Effector memory CD8-positive, alpha-beta T cell (primary cell): ENCODE results near the gene FAM3C.
A peak's percentile ranks its signal among the peaks of the same experiment; 100 is the strongest.
"Not testable (repeated sequence)": the region's sequence is repeated elsewhere in the genome, so short reads cannot be mapped to it uniquely, and the experiment has no call there.

Source experiments
- ATAC-seq: fragments of 150-1000 bp; cut with Tn5 transposase; replicated peaks from 2 replicates; pipeline ENCODE4 v1.10.0; 2021; ENCODE audit warnings: mild to moderate bottlenecking, moderate library complexity
- DNase-seq, 3 experiments: peaks; one replicate each; pipeline ENCODE4 v3.0.0; 2021
- H3K27ac Mint-ChIP-seq, 2 donors: one replicate each; pipeline ENCODE4 v1.8.0; 2022; ENCODE audit warnings: mild to moderate bottlenecking in 2 of 2, mixed read lengths in 2 of 2, moderate library complexity in 2 of 2
- H3K27me3 Mint-ChIP-seq, 2 donors: one replicate each; pipeline ENCODE4 v1.8.0; 2022; ENCODE audit warnings: mixed read lengths in 2 of 2
- H3K36me3 Mint-ChIP-seq: one replicate; pipeline ENCODE4 v1.8.0; 2022; ENCODE audit warnings: mild to moderate bottlenecking, moderate library complexity, mixed read lengths; ENCODE audit not compliant: insufficient read depth
- H3K4me1 Mint-ChIP-seq, 2 donors: one replicate each; pipeline ENCODE4 v1.8.0; 2022; ENCODE audit warnings: low read depth in 2 of 2, mixed read lengths in 2 of 2
- H3K4me3 Mint-ChIP-seq, 2 donors: one replicate each; pipeline ENCODE4 v1.8.0; 2022; ENCODE audit warnings: mild to moderate bottlenecking in 2 of 2, mixed read lengths in 2 of 2, moderate library complexity in 2 of 2
- H3K9me3 Mint-ChIP-seq, 2 donors: one replicate each; pipeline ENCODE4 v1.8.0; 2022; ENCODE audit warnings: mixed read lengths in 2 of 2

The FAM3C gene

DNA sequence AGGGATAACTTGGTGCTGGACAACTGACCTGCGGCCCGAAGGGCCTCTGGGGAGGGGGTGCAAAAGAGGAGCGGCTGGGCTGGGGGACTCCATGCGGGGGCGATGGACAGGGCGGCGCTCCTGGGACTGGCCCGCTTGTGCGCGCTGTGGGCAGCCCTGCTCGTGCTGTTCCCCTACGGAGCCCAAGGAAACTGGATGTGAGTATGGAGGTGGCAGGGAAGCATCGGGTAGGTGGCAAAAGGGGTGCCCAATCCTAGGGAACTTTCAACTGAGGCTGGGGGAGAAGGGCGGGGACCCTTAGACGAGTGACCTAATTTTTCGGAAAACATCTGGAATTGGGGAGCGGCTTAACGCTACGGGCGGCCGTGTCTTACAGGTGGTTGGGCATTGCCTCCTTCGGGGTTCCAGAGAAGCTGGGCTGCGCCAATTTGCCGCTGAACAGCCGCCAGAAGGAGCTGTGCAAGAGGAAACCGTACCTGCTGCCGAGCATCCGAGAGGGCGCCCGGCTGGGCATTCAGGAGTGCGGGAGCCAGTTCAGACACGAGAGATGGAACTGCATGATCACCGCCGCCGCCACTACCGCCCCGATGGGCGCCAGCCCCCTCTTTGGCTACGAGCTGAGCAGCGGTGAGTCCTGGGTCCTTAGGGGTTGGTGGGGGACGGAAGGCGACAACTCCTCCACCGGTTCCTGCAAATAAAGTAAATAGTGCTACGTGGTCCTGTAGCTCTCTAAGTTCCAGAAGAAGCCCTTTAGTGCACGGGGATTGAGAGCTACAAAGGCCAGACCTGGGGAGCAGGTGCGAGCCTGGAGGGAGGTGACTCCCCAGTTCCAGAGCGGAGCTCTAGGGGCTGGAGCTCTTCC is 66.7 kb downstream of the FAM3C start:
- ATAC-seq (peak; percentile 61), DNase-seq (peak in 1 of 3 experiments; percentile 1)
- Mint-ChIP-seq H3K4me3 (peak overlapping the region; percentile 61 to 73), H3K36me3 (no peaks in the 10 kb centered on the region), H3K4me1 (peaks cover 17 to 19% of the 10 kb centered on the region in 2 donors), H3K27me3 (peaks cover 68 to 73% of the 10 kb centered on the region in 2 donors), H3K27ac (no peak overlapping the region), H3K9me3 (no peaks in the 10 kb centered on the region)

DNA sequence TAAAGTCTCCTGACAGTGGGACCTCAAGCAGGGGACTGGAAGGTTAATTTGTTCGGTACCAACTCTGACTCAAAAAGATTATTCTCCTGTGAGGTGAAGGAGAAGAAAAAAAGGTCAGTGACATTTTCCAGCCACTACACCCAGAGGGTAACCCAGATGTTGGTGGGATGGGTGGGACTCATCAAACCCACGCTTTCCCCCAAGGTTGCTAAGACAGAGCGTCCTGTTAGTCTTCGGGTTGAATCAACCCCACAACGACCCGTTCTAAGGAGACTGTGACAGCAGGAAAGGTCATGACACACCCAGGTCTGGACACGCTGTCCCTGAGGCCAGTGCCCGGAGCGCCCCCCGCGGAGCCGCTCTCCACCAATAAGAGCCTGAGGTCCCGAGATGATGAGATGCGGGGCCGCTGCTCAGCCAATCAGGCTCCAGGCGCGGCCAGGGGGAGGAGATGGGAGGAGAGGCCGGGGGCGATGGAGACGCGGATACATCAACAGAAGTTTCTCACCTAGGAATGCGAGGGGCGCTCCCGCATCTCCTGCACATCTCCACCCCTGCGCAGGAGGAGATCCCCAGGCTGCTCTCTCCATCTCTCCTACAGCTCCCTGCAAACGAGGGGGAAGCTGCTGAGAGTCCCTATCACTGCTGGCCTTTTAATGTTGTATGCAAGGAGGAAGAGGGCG is 67.5 kb downstream of the FAM3C start, which contains the start of gene WNT16:
Gene WNT16, plus strand, starts transcription at position 493 of the 683 bp plus-strand sequence. CDS start 293 bp downstream, outside the sequence.
- no peak for DNase-seq
- Mint-ChIP-seq H3K36me3 (no peaks in the 10 kb centered on the region), H3K4me1 (peaks cover 17 to 19% of the 10 kb centered on the region in 2 donors), H3K4me3 (peak within 1 kb of the TSS; percentile 61 to 73), H3K27ac (no peak within 1 kb of the TSS), H3K9me3 (no peaks in the 10 kb centered on the region), H3K27me3 (peaks cover 64 to 74% of the 10 kb centered on the region in 2 donors)
- peak; percentile 12 for ATAC-seq

DNA sequence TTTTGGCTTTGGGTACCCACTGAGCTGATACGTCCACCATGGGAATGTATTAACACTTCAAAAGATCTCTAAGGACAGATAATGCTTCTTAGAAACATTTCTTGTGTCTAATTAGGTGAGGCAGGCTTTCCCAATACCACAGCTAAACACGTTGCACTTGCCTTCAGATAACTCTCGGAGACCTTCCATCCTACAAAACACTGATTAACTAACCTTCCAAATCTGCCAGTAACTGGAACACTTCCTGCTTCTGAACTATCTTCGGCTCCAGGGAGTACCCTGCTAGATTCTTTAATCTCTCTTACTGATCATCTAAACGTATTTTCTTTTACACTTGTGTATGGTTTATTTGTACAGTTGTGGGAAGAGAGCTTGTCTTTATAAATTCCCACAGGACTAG is 68.4 kb downstream of the FAM3C start:
- Mint-ChIP-seq H3K4me3 (no peak overlapping the region), H3K27me3 (peaks cover 64 to 77% of the 10 kb centered on the region in 2 donors), H3K4me1 (peaks cover 17 to 19% of the 10 kb centered on the region in 2 donors), H3K27ac (no peak overlapping the region), H3K9me3 (no peaks in the 10 kb centered on the region), H3K36me3 (no peaks in the 10 kb centered on the region)
- no peak for DNase-seq
- ATAC-seq = no peak

DNA sequence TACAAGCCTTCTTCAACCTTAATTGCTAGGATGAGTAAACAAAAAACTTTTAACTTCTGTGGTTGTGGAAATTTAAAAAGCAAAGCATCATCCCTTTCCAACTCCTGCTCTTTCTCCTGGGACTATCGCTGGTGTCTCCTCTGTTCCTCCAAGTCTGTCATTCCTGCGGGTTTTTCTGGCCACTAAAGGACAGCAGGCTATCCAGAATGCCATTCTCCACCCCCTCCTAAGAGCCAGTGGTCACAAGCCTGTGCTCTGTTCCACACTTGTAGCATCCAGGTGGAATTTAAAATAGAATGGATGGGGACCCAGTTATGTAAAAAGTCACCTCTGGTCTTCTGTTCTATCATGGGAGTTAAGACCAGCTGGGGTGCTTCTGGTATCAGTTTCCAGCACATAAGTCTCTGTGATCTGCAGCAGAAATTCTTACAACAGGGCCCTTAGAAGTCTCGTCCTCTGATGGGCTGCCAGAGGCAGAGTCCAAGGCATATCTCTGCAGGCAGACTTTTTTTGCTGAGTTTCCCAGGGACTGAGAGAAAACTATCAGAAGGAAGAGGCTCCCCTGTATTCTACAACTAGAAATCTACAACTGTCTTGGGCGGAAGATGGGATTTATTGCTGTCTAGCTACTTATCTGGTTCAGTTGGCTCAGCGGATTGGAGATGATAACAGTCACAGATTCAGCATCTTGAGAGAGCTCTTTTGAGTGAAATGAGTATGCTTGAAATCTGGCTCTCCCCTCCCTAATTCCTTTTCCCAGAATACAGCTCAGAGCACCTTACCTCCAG is 72.4 kb downstream of the FAM3C start:
- ATAC-seq = no peak
- DNase-seq = no peak
- H3K36me3 Mint-ChIP-seq = no peaks in the 10 kb centered on the region
- no peak overlapping the region for H3K4me3 Mint-ChIP-seq
- no peaks in the 10 kb centered on the region for H3K9me3 Mint-ChIP-seq
- H3K27me3 Mint-ChIP-seq = peaks cover 53 to 63% of the 10 kb centered on the region in 2 donors
- H3K4me1 Mint-ChIP-seq = peaks cover 2 to 3% of the 10 kb centered on the region in 2 donors
- no peak overlapping the region for H3K27ac Mint-ChIP-seq

DNA sequence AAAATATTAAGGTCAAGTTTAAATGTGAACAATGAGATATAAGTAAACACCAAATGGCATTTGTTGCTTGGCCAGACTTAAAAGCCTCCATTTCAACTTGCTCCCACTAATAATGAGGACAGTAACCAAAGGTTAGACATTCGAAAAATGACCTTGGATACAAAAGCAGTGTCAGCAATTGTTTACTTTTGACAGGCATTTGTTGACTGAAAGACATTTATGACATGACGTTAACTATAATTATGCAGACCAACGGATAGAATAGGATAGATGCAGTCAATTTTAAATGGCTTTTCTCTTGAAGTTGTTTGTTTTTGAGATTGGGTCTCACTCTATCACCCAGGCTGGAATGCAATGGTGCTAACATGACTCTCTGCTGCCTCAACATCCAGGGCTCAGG is 73.6 kb downstream of the FAM3C start:
- no peaks in the 10 kb centered on the region for H3K9me3 Mint-ChIP-seq
- H3K4me3 Mint-ChIP-seq = no peak overlapping the region
- peaks cover 43 to 56% of the 10 kb centered on the region in 2 donors for H3K27me3 Mint-ChIP-seq
- DNase-seq (no peak), ATAC-seq (no peak)
- no peaks in the 10 kb centered on the region for H3K36me3 Mint-ChIP-seq
- H3K27ac Mint-ChIP-seq = no peak overlapping the region
- H3K4me1 Mint-ChIP-seq = no peaks in the 10 kb centered on the region

DNA sequence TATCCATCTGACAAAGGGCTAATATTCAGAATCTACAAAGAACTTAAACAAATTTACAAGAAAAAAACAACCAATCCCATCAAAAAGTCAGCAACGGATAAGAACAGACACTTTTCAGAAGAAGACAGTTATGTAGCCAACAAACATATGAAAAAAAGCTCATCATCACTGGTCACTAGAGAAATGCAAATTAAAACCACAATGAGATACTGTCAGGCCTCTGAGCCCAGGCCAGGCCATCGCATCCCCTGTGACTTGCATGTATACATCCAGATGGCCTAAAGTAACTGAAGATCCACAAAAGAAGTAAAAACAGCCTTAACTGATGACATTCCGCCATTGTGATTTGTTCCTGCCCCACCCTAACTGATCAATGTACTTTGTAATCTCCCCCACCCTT is 80.9 kb downstream of the FAM3C start:
- ATAC-seq, H3K9me3 Mint-ChIP-seq, H3K36me3 Mint-ChIP-seq, DNase-seq, H3K4me1 Mint-ChIP-seq, H3K27ac Mint-ChIP-seq, H3K4me3 Mint-ChIP-seq: not testable (repeated sequence)
- peaks cover 23 to 49% of the 10 kb centered on the region in 2 donors for H3K27me3 Mint-ChIP-seq

DNA sequence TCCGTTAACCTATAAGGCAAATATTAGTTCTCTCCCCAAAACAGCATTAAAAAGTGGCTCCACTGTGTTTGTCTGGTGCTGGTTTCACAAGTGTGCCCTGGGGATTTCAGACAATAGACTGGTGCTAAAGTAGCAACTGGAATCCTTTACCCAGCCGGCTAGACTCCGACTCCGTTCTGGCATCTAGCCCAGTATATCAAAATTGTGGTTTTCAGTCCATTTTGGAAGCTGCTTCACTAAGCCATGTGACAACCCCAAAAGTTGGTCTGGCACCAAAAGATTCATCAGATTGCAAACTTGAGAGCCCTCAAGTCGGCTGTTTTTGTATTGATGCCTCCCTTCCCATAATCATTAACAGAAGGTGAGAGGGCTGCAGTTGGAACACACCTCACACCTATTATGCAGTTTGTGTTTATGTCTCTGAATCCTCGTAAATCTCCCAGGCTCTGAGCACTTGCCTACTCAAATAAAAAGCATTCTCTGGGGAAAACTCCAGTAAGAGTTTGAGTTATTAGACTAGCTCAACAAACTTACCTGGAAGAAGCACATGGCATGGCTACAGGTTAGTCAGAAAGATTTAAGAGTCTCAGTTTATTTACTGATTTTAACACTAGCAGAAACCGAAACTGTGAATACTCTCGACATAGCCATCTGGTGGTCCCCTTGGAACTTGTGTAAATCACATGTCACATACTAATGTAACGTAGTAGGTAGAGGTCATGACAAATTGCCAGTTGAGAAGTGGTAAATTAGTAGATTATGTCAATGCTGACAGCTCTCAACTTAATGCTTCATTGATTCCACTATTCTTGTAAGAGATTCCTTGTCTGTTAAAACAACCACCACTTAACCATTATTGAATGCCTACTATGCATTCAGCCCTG is 82.1 kb downstream of the FAM3C start:
- H3K27me3 Mint-ChIP-seq = peaks cover 33 to 48% of the 10 kb centered on the region in 2 donors
- no peak overlapping the region for H3K27ac Mint-ChIP-seq
- ATAC-seq = no peak
- no peak for DNase-seq
- H3K36me3 Mint-ChIP-seq = no peaks in the 10 kb centered on the region
- no peaks in the 10 kb centered on the region for H3K9me3 Mint-ChIP-seq
- H3K4me3 Mint-ChIP-seq = no peak overlapping the region
- H3K4me1 Mint-ChIP-seq = peaks cover 0 to 3% of the 10 kb centered on the region in 2 donors

DNA sequence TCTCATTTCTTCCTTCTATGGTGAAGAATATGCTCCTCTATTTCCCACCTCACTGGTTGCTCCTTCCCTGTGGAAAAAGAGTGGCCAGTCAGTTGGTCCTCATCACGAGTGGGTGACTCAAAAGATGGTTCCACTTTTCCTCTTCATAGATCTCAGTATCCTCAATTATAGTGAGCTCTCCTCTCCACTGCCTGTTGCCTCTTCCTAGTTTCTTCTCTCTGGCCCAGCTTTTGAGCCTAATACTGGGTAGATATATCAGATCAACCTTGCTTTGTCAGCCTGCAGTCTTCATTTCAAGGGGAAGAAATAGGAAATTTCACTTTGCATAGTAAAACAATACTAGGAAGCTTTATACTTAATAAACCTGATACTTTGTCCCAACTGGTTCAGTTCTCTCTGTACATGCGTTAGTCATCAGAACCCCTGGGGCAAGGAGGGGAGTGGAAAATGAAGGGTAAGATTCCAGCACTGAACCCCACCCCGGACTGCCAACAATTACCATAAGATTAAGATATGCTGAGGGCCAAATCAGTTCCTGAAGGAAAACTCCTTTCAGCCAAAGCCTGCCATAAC is 82.8 kb downstream of the FAM3C start:
- Mint-ChIP-seq H3K9me3 (no peaks in the 10 kb centered on the region), H3K4me1 (peaks cover 0 to 3% of the 10 kb centered on the region in 2 donors), H3K27me3 (peaks cover 39 to 48% of the 10 kb centered on the region in 2 donors), H3K27ac (no peak overlapping the region), H3K36me3 (no peaks in the 10 kb centered on the region), H3K4me3 (no peak overlapping the region)
- DNase-seq (no peak), ATAC-seq (no peak)

DNA sequence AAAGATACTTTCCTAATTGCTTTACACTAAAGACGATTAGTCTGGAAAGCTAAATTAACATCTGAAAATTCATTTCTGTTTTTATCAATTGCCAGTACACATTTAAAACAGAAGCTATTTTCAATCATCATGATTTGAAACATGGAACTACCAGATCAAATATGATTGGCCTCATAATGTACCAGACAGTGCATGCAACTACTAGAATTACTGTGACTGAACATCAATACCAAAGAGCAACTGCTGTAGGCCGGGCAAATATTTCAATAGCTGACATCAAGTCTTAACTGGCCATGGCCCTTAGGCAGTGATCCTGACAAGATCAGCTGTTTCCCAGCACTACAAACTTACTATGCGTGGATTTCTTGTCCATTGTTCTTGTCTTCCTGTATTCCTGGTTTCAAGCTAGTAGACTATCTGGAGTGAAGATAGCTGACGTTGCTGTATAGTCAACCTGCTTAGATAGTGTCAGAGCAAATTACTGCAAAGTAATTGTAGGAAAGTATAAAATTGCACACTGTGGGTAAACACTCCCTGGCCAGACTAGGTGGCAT is 89.0 kb downstream of the FAM3C start:
- no peaks in the 10 kb centered on the region for H3K4me1 Mint-ChIP-seq
- ATAC-seq = no peak
- no peaks in the 10 kb centered on the region for H3K9me3 Mint-ChIP-seq
- no peak for DNase-seq
- peaks cover 44 to 50% of the 10 kb centered on the region in 2 donors for H3K27me3 Mint-ChIP-seq
- H3K36me3 Mint-ChIP-seq = no peaks in the 10 kb centered on the region
- no peak overlapping the region for H3K4me3 Mint-ChIP-seq
- no peak overlapping the region for H3K27ac Mint-ChIP-seq

DNA sequence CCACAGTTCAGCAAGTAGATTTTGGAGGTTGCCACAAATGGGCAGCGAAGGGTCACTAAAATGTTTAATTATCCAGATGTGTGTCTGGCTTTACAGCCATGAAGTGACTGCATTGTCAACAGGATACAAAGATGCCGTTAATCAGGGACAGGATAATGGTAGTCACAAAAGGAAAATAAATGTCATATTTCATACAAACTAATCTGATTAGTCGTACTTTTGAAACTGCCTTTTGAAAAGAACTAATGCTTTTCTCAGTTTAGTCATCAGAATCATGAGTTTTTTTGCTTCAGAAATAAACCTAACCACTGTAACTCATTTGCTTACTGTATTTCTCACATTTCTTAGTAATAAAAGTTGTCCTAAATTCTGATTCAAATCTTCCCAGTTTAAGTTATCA is 89.5 kb downstream of the FAM3C start:
- Mint-ChIP-seq H3K27me3 (peaks cover 44 to 55% of the 10 kb centered on the region in 2 donors), H3K36me3 (no peaks in the 10 kb centered on the region), H3K27ac (no peak overlapping the region), H3K4me1 (no peaks in the 10 kb centered on the region), H3K4me3 (no peak overlapping the region), H3K9me3 (no peaks in the 10 kb centered on the region)
- DNase-seq = no peak
- ATAC-seq = no peak

DNA sequence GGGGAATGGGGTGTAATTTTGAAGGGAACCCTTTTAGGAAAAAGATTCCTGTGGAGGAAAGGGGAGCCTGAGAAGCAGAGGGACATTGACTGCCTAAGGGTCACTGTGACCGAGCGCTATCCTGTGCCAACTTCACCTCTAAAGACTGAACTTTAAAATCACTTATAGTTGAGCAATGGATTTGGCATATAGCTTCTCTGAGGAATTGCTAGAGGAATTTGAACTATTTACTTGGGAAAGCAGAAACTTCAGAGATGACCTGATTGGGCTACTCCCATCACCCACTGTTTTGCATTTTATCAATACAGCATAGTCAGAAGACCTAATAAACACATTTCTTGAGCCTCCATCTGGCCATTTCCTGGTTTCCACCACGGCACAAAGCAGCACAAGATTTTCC is 91.0 kb downstream of the FAM3C start:
- no peak for DNase-seq
- Mint-ChIP-seq H3K36me3 (no peaks in the 10 kb centered on the region), H3K27ac (no peak overlapping the region), H3K9me3 (no peaks in the 10 kb centered on the region), H3K27me3 (peaks cover 48 to 62% of the 10 kb centered on the region in 2 donors), H3K4me3 (no peak overlapping the region), H3K4me1 (no peaks in the 10 kb centered on the region)
- no peak for ATAC-seq

DNA sequence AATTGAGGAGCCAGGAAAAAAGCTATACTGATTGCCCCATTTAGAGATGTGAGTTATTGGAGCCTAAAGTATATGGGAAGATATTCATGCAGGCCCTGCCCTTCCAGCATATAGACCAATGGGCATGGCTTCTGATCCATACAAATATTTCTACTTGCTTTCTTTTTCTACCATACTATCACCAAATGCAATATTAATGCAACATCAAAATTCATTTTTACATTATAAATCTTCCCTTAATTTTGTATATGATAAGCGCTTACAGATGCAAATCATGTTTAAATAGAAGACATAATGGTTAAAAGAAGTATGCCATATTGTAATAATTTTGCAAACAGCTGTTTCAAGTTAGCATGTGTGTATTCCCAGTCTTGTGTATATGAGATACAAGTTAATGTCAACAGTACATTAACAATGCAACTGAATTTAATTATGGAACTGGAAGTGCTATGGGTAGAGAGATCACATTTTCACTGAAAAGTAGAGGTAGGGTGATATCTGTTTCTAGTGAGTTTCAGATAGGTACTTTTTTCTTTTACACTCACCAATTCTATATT is 91.9 kb downstream of the FAM3C start:
- no peak for ATAC-seq
- Mint-ChIP-seq H3K4me1 (no peaks in the 10 kb centered on the region), H3K4me3 (no peak overlapping the region), H3K27me3 (peaks cover 46 to 54% of the 10 kb centered on the region in 2 donors), H3K27ac (no peak overlapping the region), H3K36me3 (no peaks in the 10 kb centered on the region), H3K9me3 (no peaks in the 10 kb centered on the region)
- DNase-seq = no peak
